Measurements from ENCODE around the gene GMIP. TPM values are rescaled to one million over a fixed set of nuclear protein-coding genes. Genes with fewer than 3 reads are reported as not detected.

The GMIP gene
- total RNA-seq, 3 donors from 2014 or later (not counting 1 experiment from before 2014, with no cell fraction given): 134 to 188 (median 150) TPM

DNA sequence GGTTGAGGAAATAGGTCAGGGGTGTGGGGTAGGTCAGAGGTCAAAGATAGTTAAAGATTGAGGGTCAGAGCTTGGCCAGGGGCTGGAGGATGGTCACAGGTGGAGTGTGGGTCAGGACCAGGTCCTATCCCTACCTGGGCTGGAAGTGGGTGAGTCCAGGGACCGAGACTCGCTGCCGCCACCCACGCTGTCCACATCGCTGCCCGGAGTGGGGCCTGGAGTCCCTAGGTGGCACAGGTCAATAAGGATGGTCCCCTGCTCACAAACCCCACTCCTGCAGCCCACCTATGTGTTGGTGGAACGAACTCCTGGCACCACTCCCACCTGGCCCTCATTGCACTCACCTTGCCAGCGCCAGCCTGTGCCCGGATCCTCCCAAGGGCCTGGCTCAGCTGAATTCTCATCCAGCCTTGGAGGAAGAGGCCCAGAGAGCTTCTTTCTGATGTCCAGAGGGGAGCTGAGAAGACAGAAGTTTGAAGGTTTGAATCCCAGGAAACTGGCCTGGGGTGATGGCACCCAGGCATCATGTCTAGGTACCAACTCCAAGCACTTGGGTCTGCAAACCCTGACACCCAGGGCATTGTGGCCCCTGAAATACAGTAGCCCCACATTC is 6.8 kb downstream of the GMIP start:
- intact Hi-C loops (cut with micrococcal nuclease): no loop called here
- peaks cover 8% of the 10 kb centered on the region for H3K4me1 ChIP-seq (ENCODE audit: control insufficient read depth, insufficient read depth, low read length)
- H3K36me3 ChIP-seq (ENCODE audit: control insufficient read depth, insufficient read depth, low read length): peaks cover 67% of the 10 kb centered on the region
- DNase-seq: no peak
- Mint-ChIP-seq H3K4me3 (no peak overlapping the region), H3K27ac (no peak overlapping the region), H3K9me3 (no peaks in the 10 kb centered on the region), H3K27me3 (ENCODE audit: low read depth in 2 of 2) (no peaks in the 10 kb centered on the region), H3K36me3 (peaks cover 17% of the 10 kb centered on the region), H3K4me1 (peaks cover 11 to 27% of the 10 kb centered on the region in 2 donors)
- no peaks in the 10 kb centered on the region for H3K9me3 ChIP-seq (ENCODE audit: control insufficient read depth, insufficient read depth, low read length)
- TF ChIP-seq, protein P1, sequence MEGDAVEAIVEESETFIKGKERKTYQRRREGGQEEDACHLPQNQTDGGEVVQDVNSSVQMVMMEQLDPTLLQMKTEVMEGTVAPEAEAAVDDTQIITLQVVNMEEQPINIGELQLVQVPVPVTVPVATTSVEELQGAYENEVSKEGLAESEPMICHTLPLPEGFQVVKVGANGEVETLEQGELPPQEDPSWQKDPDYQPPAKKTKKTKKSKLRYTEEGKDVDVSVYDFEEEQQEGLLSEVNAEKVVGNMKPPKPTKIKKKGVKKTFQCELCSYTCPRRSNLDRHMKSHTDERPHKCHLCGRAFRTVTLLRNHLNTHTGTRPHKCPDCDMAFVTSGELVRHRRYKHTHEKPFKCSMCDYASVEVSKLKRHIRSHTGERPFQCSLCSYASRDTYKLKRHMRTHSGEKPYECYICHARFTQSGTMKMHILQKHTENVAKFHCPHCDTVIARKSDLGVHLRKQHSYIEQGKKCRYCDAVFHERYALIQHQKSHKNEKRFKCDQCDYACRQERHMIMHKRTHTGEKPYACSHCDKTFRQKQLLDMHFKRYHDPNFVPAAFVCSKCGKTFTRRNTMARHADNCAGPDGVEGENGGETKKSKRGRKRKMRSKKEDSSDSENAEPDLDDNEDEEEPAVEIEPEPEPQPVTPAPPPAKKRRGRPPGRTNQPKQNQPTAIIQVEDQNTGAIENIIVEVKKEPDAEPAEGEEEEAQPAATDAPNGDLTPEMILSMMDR (IDR thresholded peaks at IDR 0.05): no peak
- ATAC-seq: no peak
- H3K27ac ChIP-seq (ENCODE audit: low read length): no peak overlapping the region
- WGBS (ENCODE audit: insufficient coverage): 97% methylated on average over 9 of the region's 9 CpGs
- H3K4me3 ChIP-seq (ENCODE audit: low read length): no peak overlapping the region
- H3K27me3 ChIP-seq (ENCODE audit: control insufficient read depth, insufficient read depth, low read length): no peaks in the 10 kb centered on the region

DNA sequence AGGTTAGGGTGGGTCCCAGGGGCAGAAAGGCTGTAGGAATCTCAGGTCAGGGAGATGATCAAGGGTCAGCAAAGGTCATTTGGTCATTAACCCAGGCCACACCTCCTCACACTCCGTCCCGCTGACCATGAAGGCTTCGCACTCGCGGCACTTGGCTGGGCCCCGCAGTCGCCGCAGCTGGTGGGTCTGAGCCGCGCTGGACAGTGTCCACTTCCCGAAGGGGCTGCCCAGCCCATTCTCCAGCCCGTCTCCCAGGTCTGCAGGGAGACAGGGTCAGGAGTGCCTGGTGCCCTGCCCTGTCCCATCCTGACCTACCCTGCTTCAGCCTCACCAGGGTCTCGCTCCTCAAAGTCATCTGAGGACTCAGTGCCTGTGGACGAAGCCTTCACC is 8.1 kb downstream of the GMIP start:
- WGBS (ENCODE audit: insufficient coverage): 98% methylated on average over 14 of the region's 14 CpGs
- Mint-ChIP-seq H3K9me3 (no peaks in the 10 kb centered on the region), H3K36me3 (peaks cover 17% of the 10 kb centered on the region), H3K4me3 (no peak overlapping the region), H3K27ac (peak overlapping the region in 1 of 2 donors; percentile 58), H3K27me3 (ENCODE audit: low read depth in 2 of 2) (no peaks in the 10 kb centered on the region), H3K4me1 (peaks cover 11 to 25% of the 10 kb centered on the region in 2 donors)
- ATAC-seq: no peak
- Histone ChIP-seq H3K4me1 (ENCODE audit: control insufficient read depth, insufficient read depth, low read length) (peaks cover 4% of the 10 kb centered on the region), H3K27me3 (ENCODE audit: control insufficient read depth, insufficient read depth, low read length) (no peaks in the 10 kb centered on the region), H3K4me3 (ENCODE audit: low read length) (no peak overlapping the region), H3K36me3 (ENCODE audit: control insufficient read depth, insufficient read depth, low read length) (peaks cover 61% of the 10 kb centered on the region), H3K9me3 (ENCODE audit: control insufficient read depth, insufficient read depth, low read length) (no peaks in the 10 kb centered on the region), H3K27ac (ENCODE audit: low read length) (no peak overlapping the region)
- DNase-seq: no peak
- intact Hi-C loops (cut with micrococcal nuclease): no loop called here
- TF ChIP-seq, protein P1 (IDR thresholded peaks at IDR 0.05): no peak

DNA sequence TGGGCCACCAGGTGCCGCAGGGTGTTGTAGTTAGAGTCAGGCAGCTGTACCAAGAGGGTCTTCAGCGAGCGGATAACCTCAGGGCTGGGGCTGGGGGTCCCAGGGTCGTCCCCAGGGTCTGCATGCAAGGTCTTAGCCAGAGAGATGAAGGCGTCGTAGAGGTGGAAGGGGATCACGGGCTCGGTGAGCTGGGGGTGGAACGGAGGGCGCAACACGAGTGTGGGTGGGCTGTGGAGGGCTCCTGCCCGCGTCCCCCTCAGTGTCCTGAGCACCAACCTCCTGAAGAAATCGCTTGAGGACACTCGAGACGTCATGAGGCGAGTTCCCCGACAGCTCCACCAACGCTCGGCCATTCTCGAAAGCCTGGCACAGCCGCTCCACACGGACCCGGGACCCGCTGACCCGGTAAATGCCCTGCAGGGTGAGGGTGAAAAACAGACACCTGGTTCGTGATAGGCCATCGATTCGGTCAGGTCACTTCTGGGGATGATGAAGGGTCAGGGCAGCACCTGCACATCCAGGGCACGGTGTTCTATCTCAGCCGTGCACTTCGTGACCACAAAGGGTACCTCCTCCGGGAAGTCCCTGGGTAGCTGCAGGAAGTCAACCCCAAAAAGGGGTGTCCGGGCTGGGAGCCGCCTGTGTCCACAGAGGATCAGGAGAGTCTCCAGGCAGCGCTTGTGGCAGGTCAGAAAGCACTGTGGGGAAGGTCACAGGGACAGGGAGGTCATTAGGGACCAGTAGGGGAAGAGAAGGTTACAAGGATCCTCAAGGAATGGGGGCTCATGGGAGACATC is 8.7 kb downstream of the GMIP start:
- 92% methylated on average over 36 of the region's 36 CpGs for WGBS (ENCODE audit: insufficient coverage)
- no peaks in the 10 kb centered on the region for H3K9me3 ChIP-seq (ENCODE audit: control insufficient read depth, insufficient read depth, low read length)
- no peak overlapping the region for H3K4me3 ChIP-seq (ENCODE audit: low read length)
- no peaks in the 10 kb centered on the region for H3K27me3 Mint-ChIP-seq (ENCODE audit: low read depth in 2 of 2)
- H3K36me3 Mint-ChIP-seq: peaks cover 17% of the 10 kb centered on the region
- peaks cover 4% of the 10 kb centered on the region for H3K4me1 ChIP-seq (ENCODE audit: control insufficient read depth, insufficient read depth, low read length)
- no peaks in the 10 kb centered on the region for H3K9me3 Mint-ChIP-seq
- DNase-seq: no peak
- ATAC-seq: no peak
- H3K27ac Mint-ChIP-seq: peak overlapping the region; percentile 27 to 58
- H3K27ac ChIP-seq (ENCODE audit: low read length): no peak overlapping the region
- TF ChIP-seq, protein P1 (IDR thresholded peaks at IDR 0.05): no peak
- peaks cover 55% of the 10 kb centered on the region for H3K36me3 ChIP-seq (ENCODE audit: control insufficient read depth, insufficient read depth, low read length)
- intact Hi-C loops (cut with micrococcal nuclease): no loop called here
- H3K4me3 Mint-ChIP-seq: no peak overlapping the region
- no peaks in the 10 kb centered on the region for H3K27me3 ChIP-seq (ENCODE audit: control insufficient read depth, insufficient read depth, low read length)
- H3K4me1 Mint-ChIP-seq: peaks cover 11 to 25% of the 10 kb centered on the region in 2 donors

Data from natural killer cell (primary cell).